NOMO-1 (cell line): Measurements from ENCODE around the gene LSR.

ENCODE experiments used
- DNase-seq, 2 experiments: peaks; one replicate each; lab custom pipeline; 2025; ENCODE audit not compliant: unreplicated experiment in 2 of 2; lab: John Stamatoyannopoulos, UW

LSR gene

DNA sequence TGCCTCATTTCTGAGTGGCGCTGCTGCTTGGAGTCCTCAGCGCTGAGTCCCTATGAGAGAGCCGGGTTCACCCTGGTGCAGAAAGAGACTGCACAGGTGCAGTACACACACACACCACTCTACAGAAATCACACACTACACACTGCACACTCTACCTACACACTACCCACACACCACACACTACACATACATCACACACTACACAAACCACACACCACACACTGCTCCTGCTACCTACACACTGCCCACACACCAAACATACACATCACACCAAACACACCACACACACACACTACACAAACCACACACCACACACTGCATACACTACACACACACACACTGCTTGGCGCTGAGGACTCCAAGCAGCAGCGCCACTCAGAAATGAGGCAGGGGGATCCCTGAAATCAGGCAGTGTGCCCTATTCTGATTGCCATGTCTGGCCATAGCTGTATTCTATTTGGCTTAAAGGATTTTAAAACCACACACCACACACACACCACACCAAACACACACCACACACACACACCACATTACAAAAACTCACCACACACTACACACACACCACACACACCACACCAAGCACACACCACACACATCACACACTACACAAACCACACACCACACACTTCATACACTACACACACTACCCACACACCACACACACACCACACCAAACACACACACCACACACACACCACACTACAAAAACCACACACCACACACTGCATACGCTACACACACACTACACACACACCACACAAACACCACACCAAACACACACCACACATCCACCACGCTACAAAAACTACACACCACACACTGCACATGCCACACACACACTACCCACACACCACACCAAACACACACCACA lies 48.1 kb downstream of the LSR start:
- no peak for DNase-seq

DNA sequence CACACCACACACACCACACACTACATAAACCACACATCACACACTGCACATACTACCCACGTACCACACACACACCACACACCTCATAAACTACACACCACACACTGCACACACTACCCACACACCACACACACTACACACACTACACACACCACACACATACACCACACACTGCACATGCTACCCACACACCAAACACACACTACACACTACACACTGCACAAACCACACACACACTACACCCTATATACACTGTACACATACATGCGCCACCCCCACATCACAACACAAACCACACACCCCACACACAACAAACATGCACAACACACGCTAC lies 48.7 kb downstream of the LSR start:
- no peak for DNase-seq

DNA sequence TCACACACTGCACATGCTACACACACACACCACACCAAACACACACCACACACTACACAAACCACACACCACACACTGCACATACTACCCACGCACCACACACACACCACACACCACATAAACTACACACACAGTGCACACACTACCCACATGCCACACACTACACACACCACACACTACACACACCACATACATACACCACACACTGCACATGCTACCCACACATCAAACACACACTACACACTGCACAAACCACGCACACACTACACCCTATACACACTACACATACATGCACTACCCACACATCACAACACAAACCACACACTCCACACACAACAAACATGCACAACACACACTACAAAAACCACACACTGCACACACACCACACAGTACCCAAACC lies 49.1 kb downstream of the LSR start:
- DNase-seq: no peak

DNA sequence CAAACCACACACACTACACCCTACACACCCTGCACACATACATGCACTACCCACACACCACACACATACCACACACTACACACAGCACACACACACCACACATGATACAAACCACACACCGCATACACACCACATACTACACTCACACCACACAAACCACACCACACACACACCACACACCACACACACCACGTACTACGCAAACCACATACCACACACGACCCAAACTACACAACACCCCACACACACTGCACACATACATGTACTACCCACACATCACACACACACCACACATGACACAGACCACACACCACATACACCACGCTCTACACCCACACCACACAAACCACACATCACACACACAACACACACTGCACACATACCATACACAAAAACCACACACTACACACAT lies 49.8 kb downstream of the LSR start:
- no peak for DNase-seq

DNA sequence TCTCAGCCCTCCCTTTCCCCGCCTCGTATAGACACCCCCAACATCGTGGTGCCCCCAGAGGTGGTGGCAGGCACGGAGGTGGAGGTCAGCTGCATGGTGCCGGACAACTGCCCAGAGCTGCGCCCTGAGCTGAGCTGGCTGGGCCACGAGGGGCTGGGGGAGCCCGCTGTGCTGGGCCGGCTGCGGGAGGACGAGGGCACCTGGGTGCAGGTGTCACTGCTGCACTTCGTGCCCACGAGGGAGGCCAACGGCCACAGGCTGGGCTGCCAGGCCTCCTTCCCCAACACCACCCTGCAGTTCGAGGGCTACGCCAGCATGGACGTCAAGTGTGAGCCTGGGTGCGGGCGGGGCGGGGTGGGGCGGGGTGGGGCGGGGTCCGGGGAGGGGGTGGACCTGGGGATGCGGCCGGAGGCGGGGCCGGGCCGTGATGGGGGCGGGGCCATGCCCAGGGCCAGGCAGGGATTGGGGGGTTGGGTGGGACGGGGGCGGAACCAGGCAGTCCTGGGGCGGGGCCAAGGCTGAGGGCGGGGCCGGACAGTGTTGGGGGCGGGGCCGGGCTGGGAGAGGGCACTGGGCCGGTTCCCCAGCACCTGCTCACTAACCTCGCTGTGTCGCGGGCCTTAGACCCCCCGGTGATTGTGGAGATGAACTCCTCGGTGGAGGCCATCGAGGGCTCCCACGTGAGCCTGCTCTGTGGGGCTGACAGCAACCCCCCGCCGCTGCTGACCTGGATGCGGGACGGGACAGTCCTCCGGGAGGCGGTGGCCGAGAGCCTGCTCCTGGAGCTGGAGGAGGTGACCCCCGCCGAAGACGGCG lies 50.9 kb downstream of the LSR start:
- DNase-seq: no peak

DNA sequence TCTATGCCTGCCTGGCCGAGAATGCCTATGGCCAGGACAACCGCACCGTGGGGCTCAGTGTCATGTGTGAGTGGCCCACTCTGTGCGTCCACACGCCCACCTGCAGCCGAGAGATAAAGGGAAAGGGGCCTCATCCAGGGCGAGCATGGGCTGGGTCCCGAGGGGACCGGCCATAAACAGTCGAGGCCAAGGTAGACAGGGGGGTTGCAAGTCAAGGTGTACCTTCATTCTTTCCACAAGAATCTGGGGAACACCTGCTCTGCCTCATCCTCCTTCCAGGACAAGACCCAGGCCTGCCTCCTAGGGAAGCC lies 51.5 kb downstream of the LSR start:
- no peak for DNase-seq

DNA sequence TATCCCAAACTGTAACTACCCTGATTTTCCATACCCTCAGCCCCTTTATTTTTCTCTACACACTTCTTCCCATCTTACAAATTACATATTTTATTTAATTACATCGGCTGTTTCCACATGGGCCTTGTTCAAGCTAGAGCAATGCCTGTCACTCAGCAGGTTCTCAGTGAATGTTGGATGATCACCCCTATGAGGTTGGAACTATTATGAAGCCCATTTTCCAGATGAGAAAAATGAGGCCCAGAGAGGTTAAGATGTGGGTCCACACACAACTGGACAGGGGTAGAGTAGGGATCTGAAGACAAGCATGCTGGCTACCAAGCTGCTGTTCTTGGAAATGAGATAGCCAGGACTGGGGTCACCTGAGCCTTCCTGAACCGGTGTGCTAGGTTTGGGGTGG lies 53.2 kb downstream of the LSR start:
- no peak for DNase-seq

DNA sequence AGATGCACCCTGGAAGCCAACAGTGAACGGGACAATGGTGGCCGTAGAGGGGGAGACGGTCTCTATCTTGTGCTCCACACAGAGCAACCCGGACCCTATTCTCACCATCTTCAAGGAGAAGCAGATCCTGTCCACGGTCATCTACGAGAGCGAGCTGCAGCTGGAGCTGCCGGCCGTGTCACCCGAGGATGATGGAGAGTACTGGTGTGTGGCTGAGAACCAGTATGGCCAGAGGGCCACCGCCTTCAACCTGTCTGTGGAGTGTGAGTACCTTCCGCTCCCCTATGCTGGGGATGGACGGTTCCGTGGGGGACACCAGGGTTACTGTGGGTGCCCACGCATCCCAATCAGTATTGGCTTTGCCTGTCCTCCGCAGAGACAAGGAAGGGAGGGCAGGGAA lies 53.6 kb downstream of the LSR start:
- no peak for DNase-seq

DNA sequence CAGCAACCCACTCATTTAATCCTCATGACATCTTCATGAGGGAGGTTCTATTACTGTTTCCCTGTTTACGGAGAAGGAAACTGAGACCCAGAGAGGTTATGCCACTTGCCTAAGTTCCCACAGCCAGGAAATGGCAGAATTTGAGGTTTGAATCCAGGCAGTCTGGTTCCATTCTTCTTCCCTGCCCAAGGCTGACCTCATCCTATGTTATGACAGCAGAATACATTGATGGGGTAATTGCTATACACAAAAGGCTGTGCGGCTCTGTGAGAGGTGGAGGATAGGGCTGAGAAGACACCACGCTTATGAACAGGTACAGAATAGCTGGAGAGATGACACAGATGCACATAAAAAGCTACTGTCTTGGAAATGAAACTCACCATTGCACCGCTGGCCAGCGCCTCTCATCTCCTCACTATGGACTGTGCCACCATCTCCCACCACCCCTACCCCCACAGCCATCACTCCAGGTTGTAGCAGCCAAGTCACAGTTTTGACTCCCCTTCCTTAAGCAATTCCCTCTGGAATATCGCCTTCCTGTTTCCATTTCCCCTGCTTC lies 54.6 kb downstream of the LSR start:
- DNase-seq: no peak

DNA sequence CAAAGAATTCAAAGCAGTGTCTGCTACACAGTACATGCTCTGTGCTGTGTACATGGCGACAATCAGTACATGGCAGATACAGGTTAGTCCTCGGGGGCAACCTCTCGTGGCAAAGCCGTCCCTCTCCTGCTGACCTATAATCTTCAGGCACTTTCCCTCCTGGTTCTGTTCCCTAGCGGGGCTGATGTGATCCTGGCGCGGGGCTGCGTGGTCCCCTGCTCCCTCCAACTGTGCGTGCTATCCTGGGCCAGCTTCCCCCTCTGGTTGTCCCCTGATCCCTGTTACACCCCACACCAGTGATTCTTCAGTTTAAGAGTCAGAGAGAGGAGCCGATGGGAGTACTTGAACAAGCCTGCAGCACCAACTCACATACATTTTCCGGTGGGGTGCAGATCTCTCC lies 55.2 kb downstream of the LSR start:
- no peak for DNase-seq

DNA sequence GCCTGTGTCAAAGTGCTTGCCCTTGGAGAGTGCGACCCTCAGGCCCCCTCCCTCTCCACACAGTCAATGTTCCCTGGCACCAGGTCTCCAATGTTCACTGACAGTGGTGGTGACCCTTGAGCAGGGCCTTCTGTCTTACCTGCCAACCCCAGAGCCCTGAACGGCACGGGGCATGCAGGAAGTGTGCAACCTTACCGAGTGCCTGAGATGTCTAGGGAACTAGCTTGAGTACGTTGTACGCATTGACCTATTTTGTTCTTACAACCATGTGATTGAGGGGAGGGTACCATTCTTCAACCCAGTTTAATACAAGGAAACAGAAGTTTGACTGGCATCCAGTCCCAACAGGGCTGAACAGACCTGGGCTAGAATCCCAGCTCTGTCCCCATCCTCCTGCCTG lies 56.4 kb downstream of the LSR start:
- DNase-seq: no peak

DNA sequence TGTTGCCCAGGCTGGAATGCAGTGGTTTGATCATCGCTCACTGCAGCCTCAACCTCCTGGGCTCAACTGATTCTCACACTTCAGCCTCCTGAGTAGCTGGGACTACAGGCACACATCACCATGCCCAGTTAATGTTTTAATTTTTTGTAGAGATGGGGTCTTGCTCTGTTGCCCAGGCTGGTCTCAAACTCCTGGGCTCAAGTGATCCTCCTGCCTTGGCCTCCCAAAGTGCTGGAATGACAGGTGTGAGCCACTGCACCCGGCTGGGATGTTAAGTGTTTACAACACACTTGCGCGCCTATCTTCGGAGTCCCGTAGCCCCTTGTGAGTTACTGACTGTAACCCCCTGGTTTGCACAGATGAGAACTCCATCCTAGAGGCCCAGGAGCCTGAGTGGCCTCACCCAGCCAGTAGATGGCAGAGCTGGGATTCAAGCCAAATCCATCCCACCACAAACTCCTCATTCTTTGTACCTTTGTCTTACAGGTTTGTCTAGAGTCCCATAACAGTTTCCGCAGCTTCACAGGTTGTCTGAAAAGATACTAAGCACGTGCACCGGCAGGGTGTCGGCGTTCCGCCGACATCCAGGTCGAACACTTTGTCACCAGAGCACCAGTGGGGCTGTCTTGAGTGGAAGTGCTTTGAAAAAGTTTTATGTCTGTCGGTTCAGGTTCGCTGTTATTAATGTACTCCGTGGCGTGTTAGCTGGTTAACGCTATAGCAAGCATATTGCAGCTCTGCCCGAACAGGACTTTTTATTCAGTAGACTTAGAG lies 57.9 kb downstream of the LSR start:
- DNase-seq: peak in 1 of 2 experiments; percentile 21

DNA sequence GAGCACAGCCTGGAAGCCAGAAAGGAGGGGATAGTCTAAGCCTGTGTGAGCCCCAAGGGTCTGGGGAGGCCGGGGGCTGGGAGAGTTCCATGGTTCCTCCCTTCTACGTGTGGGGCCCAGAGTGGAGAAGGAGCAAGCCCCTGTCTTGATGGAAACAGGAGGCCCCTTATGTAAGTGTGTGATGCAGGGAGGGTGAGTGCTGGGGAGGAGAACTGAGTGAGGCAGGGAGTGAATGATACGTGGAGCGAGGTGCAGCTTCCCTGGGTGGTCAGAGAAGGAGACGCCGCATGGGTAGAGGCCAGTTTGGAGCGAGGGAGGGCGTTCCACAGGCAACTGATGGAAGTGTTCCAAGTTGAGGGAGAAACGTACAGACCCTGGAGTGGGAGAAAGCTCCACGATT lies 59.1 kb downstream of the LSR start:
- no peak for DNase-seq

DNA sequence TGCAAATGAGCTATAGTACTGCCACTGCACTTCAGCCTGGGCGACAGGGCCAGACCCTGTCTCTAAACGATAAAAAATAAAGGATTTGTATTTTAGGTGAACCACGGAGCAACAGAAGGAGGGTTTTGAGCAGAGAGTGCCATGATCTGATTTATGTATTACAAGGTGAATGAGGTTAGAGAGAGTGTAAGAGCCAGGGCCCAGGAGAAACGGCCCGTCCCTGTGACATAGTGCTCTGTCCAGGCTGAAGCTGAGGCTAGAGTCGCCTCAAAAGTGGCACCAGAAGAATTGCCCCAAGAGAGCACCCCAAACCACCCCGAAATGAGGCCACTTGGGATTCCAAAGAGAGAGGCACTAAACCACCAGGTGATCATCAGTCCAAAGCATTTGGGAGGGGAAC lies 60.1 kb downstream of the LSR start:
- no peak for DNase-seq

DNA sequence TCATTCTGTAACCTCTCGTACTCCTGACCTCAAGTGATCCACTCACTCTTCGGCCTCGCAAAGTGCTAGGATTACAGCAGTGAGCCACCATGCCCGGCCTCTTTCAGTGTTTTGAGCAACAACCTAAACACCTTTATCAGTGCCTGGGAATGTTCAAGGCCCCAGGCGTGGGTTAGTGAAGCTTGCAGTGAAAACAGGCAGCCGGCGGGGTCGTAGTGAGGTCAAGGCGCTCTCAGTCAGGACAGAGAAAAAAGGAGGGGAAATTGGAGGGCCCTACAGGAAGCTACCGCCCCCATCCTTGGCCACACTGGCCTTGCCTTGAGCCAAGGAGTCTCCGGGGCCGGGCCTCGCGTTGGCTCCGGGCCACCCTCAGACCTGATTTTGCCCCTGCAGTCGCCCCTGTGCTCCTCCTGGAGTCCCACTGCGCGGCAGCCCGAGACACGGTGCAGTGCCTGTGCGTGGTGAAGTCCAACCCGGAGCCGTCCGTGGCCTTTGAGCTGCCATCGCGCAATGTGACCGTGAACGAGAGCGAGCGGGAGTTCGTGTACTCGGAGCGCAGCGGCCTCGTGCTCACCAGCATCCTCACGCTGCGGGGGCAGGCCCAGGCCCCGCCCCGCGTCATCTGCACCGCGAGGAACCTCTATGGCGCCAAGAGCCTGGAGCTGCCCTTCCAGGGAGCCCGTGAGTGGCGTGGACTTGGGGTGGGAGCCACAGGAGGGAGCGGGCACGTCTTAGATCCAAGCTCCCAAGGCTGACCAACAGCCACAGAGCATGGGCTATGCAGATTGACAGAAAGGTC lies 60.9 kb downstream of the LSR start:
- DNase-seq: no peak

DNA sequence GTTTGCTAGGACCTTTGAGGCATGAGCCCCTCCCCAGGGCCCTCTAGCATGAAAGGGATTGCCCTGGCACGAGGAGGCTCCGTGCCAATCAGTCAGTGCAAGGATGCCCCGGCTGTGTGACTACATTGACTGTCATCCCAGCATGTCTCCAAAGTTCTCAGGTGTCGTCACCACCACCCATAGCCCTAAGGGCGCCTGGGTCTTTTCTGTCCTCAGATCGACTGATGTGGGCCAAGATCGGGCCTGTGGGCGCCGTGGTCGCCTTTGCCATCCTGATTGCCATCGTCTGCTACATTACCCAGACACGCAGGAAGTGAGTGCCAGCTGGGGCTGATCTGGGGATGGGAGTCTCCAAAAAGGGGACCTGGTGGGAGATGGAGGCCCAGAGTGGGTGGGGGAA lies 61.5 kb downstream of the LSR start:
- DNase-seq: no peak

DNA sequence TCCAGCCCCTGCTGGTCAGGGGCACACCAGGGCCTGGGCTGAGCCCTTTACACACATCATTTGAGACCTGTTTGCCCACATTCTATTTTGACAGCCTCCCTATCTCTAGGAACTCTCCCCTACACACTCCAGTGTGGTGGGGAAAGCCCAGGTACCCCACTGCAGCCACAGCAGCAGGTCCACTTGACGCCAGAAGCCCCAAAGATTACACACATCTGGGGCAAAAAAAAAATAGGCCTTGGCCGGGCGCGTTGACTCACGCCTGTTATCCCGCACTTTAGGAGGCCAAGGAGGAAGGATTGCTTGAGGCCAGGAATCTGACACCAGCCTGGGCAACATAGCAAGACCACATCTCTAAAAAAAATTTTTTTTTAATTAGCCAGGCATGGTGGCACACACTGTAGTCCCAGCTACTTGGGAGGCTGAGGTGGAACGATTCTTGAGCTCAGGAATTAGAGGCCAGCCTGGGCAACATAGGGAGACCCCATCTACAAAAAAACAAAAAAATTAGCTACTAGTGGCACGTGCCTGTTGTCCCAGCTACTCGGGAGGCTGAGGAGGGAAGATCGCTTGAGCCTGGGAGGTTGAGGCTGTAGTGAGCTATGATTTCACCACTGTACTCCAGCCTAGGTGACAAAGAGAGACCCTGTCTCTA lies 62.1 kb downstream of the LSR start:
- DNase-seq: no peak

DNA sequence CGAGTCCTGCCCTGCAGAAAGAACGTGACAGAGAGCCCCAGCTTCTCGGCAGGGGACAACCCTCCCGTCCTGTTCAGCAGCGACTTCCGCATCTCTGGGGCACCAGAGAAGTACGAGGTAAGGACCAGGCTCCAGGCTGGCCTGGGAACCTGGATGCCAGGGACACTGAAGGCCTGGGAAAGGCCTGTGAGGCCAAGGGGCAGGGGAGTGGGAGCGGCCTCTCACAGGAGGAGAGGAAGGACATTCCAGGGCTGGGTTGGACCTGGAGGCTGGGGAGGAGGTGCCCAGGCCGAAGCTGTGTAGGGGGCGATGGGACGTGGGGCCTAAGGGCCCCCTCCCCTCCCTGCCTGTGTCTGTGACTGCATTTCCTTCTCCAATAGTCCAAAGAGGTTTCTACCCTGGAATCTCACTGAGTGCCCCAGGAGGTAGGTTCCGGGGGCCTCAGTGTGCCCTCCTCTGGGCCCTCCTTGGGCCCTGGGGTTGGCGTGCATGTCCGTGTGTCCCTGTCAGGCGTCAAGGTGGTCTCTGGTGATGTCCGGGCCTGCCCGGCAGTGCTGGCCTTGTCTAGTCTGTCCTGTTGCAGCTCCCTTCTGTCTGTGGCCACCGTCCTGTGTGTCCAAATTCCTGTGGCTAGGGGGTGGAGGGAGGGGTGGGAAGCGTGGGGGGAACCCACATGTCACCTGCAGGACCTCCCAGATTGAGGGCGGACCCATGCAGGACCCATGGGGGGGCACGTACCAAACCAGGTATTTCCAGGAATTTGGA lies 63.3 kb downstream of the LSR start:
- DNase-seq: no peak

DNA sequence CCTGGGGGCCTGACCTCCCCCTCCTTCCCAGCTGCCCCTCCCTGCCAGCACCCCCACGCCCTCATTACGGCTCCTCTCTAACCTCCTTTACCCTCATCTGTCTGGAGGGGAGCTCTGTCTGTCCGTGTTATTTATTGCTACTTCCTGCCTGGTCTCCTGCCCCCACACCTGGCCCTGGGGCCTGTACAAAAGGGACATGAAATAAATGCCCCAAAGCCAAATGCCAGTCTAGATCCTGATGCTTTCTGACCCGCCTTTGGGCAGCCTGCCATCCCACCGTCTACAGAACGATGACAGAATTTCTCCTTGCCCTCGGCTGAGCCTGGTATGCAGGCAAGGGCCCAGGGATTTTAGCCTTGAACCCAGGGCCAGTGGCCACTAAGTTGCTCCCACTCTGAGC lies 64.8 kb downstream of the LSR start:
- DNase-seq: no peak
